BLaER1 (cell line): Measurements from ENCODE around the gene ZSWIM5.
"Not testable (repeated sequence)": the region's sequence is repeated elsewhere in the genome, so short reads cannot be mapped to it uniquely, and the experiment has no call there.

Experiments
- H3K27ac ChIP-seq: shearing (Covaris generic); formaldehyde crosslinking; 2 replicates; pipeline ENCODE4 v1.8.1; 2022
- H3K27me3 ChIP-seq: shearing (Covaris generic); formaldehyde crosslinking; 2 replicates; pipeline ENCODE4 v1.8.1; 2022
- H3K36me3 ChIP-seq: shearing (Covaris generic); formaldehyde crosslinking; 2 replicates; pipeline ENCODE4 v1.8.1; 2022
- H3K4me1 ChIP-seq: shearing (Covaris generic); formaldehyde crosslinking; 2 replicates; pipeline ENCODE4 v1.8.1; 2022
- H3K4me2 ChIP-seq: shearing (Covaris generic); formaldehyde crosslinking; 2 replicates; pipeline ENCODE4 v1.8.1; 2022
- H3K4me3 ChIP-seq: shearing (Covaris generic); formaldehyde crosslinking; 2 replicates; pipeline ENCODE4 v1.8.1; 2022
- H3K9ac ChIP-seq: shearing (Covaris generic); formaldehyde crosslinking; 2 replicates; pipeline ENCODE4 v1.8.1; 2022
- H3K9me3 ChIP-seq: shearing (Covaris generic); formaldehyde crosslinking; 2 replicates; pipeline ENCODE4 v1.8.1; 2022
- H4K20me1 ChIP-seq: shearing (Covaris generic); formaldehyde crosslinking; 2 replicates; pipeline ENCODE4 v1.8.1; 2022
- Cebpa-rat ChIP-seq: shearing (Covaris generic); IDR thresholded peaks from 2 replicates; pipeline ENCODE4 v1.8.1; 2022

The ZSWIM5 gene

DNA sequence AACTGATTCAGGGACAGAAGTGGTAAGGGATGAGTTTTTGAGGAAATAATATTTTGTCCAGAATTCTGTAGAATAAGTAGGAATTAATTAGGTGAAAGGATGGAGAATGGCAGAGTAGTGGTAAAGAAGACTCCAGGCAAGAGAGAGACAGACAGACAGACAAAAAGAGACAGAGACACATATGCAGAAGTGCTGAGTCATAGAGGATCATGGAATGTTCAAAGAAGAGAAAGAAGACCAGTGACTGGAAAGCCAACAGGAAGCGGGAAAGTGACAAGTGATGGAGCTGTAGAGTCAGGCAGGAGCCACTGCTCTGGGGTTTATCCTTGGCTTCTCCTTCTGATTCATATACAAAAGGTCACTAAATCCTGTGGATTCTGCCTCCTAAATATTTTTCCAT lies 108.5 kb downstream of the ZSWIM5 start:
- TF ChIP-seq Cebpa-rat, result no peak
- H3K9ac ChIP-seq, result no peak overlapping the region
- H4K20me1 ChIP-seq, result no peaks in the 10 kb centered on the region
- H3K27me3 ChIP-seq, result no peaks in the 10 kb centered on the region
- no peaks in the 10 kb centered on the region for H3K36me3 ChIP-seq
- no peak overlapping the region for H3K27ac ChIP-seq
- H3K9me3 ChIP-seq, result no peaks in the 10 kb centered on the region
- H3K4me3 ChIP-seq, result no peak overlapping the region
- H3K4me1 ChIP-seq, result no peaks in the 10 kb centered on the region
- no peak overlapping the region for H3K4me2 ChIP-seq

DNA sequence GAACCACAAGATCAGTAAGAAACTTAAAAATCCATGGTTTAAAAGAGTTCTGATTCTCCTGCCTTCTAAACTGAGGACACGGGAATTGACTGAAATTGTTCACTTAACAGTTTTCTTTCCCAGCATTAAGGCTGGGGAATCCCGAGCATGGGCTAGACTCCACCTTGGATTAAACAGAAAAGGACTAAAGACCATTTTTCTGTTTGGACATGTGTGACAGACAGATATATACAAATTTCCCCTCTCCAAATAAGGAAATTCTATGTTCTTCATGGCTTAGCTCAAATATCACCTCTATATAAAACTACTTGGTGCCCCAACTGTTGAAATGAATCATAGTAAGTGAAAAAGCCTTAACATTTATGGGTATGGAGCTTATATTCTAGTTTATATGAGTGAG lies 109.3 kb downstream of the ZSWIM5 start:
- no peak overlapping the region for H3K27ac ChIP-seq
- H4K20me1 ChIP-seq, result no peaks in the 10 kb centered on the region
- no peak for TF ChIP-seq Cebpa-rat
- no peaks in the 10 kb centered on the region for H3K9me3 ChIP-seq
- H3K36me3 ChIP-seq, result no peaks in the 10 kb centered on the region
- H3K4me3 ChIP-seq, result no peak overlapping the region
- H3K9ac ChIP-seq, result no peak overlapping the region
- no peaks in the 10 kb centered on the region for H3K4me1 ChIP-seq
- no peaks in the 10 kb centered on the region for H3K27me3 ChIP-seq
- no peak overlapping the region for H3K4me2 ChIP-seq

DNA sequence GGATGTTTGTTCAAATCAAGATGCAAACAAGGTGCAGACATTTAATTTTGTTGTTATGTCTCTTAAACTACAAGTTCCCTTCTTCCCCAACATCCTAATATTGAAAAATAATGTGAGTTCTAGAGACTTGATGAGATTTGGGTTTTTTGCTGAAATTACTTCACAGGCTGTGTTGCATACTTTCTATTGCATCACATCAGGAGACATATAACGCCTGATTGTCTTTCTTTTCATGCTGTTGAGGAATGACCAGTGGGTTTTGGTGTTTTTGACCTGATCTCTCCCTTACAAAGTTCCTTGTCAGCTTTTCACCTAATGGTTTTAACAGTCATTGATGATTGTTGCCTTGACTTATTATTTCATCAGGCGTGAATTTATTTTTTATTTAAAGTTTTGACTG lies 111.0 kb downstream of the ZSWIM5 start:
- H3K27ac ChIP-seq, result no peak overlapping the region
- H3K36me3 ChIP-seq, result no peaks in the 10 kb centered on the region
- no peaks in the 10 kb centered on the region for H3K27me3 ChIP-seq
- H4K20me1 ChIP-seq, result no peaks in the 10 kb centered on the region
- no peak overlapping the region for H3K4me2 ChIP-seq
- no peak for TF ChIP-seq Cebpa-rat
- H3K9me3 ChIP-seq, result no peaks in the 10 kb centered on the region
- no peak overlapping the region for H3K9ac ChIP-seq
- H3K4me3 ChIP-seq, result no peak overlapping the region
- no peaks in the 10 kb centered on the region for H3K4me1 ChIP-seq

DNA sequence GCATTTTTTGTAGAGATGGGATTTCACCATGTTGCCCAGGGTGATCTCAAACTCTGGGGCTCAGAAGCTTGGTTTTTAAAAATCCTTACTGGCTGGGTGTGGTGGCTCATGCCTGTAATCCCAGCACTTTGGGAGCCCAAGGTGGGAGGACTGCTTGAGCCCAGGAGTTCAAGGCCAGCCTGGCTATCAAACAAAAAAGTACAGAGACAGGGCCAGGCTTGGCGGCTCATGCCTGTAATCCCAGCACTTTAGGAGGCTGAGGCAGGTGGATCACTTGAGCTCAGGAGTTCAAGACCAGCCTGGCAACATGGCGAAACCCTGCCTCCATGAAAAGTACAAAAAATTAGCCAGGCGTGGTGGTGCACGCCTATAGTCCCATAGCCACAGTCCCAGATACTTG lies 112.0 kb downstream of the ZSWIM5 start:
- not testable (repeated sequence) for H4K20me1 ChIP-seq, H3K4me1 ChIP-seq, H3K4me2 ChIP-seq, H3K27me3 ChIP-seq, H3K36me3 ChIP-seq, H3K9me3 ChIP-seq, H3K9ac ChIP-seq, H3K4me3 ChIP-seq, H3K27ac ChIP-seq

DNA sequence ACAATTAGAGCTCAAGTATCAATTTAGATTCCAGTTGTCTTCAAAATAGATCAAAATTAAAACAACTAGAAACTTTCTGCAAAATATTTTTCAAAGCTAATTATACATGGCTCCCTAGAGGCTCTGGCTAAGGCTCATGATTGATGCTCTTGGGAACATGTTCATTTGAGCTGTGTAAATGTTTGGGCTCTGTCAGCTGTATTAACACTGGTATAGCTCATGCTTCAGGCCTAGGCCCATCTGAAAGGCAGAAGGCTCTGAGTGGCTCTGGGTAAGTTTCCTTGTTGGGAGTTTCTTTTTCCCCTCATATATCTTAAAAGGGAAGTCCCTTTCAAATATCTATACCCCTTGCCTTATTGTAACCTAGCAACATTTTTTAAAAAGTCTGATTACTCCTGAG lies 113.1 kb downstream of the ZSWIM5 start:
- Histone ChIP-seq H3K9ac (no peak overlapping the region), H4K20me1 (no peaks in the 10 kb centered on the region), H3K36me3 (no peaks in the 10 kb centered on the region), H3K4me2 (no peak overlapping the region), H3K27me3 (no peaks in the 10 kb centered on the region), H3K9me3 (no peaks in the 10 kb centered on the region), H3K4me1 (no peaks in the 10 kb centered on the region), H3K27ac (no peak overlapping the region), H3K4me3 (no peak overlapping the region)
- no peak for TF ChIP-seq Cebpa-rat

DNA sequence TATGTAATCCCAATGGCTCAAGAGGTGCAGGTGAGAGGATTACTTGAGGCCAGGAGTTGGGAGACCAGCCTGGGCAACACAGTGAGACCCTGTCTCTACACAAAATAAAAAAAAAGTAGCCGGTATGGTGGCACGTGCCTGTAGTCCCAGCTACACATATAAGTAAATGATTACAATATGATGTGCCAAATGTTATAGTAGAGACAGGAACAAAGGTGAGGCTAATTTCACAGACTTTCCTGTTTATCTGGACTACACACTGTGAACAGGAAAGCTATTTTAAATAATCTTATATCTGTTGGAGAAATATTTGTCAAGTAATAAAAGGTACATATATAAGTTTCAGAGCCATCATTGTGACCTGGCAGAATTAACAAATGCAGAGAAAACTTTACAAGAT lies 116.7 kb downstream of the ZSWIM5 start:
- Histone ChIP-seq H3K27ac (no peak overlapping the region), H3K4me1 (no peaks in the 10 kb centered on the region), H3K9ac (no peak overlapping the region), H3K9me3 (peaks cover 4% of the 10 kb centered on the region; the same call in 1 of the 2 replicates), H3K4me2 (no peak overlapping the region), H4K20me1 (no peaks in the 10 kb centered on the region), H3K36me3 (no peaks in the 10 kb centered on the region), H3K27me3 (no peaks in the 10 kb centered on the region), H3K4me3 (no peak overlapping the region)
- TF ChIP-seq Cebpa-rat, result no peak

DNA sequence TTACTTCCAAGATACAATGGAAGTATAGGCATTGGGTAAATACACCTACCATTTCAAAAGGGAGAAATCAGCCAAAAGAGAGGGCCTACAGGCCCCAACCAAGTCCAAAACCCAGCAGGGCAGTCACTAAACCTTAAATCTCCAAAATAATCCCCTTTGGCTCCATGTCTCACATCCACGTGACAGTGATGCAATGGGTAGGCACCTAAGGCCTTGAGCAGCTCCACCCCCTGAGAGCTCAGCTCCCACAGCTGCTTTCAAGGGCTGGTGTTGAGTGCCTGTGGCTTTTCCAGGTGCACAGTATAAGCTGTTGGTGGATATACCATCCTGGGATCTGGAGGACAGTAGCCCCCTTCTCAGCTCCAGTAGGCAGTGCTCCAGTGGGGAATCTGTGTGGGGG lies 121.8 kb downstream of the ZSWIM5 start:
- Histone ChIP-seq H3K27ac (no peak overlapping the region), H3K9ac (no peak overlapping the region), H3K4me1 (peaks cover 8% of the 10 kb centered on the region), H3K4me2 (no peak overlapping the region), H3K9me3 (peaks cover 30% of the 10 kb centered on the region), H3K36me3 (no peaks in the 10 kb centered on the region), H3K27me3 (no peaks in the 10 kb centered on the region), H3K4me3 (no peak overlapping the region), H4K20me1 (no peaks in the 10 kb centered on the region)
- no peak for TF ChIP-seq Cebpa-rat

DNA sequence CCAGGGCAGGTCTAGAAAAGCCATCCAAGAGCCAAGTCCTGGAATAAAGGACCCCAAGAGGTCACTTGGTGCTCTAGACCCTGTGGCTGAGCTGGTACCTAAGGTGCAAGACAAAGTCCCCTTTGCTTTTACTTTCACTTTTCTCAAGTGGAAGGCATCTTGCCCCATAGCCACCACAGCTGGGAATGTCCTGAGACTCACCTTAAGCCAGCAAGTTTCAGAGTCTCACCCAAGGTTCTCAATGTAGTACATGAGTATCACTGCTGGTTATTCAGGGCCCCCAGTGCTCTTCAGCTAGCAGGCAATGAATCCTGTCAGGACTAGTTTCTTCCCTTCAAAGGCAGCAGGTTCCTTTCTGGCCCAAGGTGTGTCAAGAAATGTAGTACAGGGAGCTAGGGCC lies 126.9 kb downstream of the ZSWIM5 start:
- H3K36me3 ChIP-seq, result no peaks in the 10 kb centered on the region
- H3K27me3 ChIP-seq, result no peaks in the 10 kb centered on the region
- no peak for TF ChIP-seq Cebpa-rat
- H3K4me1 ChIP-seq, result peaks cover 8% of the 10 kb centered on the region
- H3K27ac ChIP-seq, result no peak overlapping the region
- H3K9ac ChIP-seq, result no peak overlapping the region
- no peak overlapping the region for H3K4me3 ChIP-seq
- H3K9me3 ChIP-seq, result peaks cover 25% of the 10 kb centered on the region
- H4K20me1 ChIP-seq, result no peaks in the 10 kb centered on the region
- no peak overlapping the region for H3K4me2 ChIP-seq

DNA sequence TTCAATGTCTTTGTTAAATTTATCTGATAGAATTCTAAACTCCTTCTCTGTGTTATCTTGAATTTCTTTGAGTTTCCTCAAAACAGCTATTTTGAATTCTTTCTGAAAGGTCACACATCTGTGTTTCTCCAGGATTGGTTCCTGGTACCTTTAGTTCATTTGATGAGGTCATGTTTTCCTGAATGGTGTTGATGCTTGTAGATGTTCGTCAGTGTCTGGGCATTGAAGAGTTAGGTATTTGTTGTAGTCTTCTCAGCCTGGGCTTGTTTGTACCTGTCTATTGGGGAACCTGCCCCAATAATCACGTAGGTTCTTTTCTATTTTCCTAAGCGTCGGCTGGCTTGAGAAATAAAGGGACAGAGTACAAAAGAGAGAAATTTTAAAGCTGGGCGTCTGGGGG lies 129.4 kb downstream of the ZSWIM5 start:
- not testable (repeated sequence) for H3K27ac ChIP-seq, H3K4me2 ChIP-seq, H3K27me3 ChIP-seq, H3K4me3 ChIP-seq, H4K20me1 ChIP-seq, H3K36me3 ChIP-seq, H3K9ac ChIP-seq, H3K4me1 ChIP-seq
- H3K9me3 ChIP-seq, result peaks cover 13% of the 10 kb centered on the region; the same call in 1 of the 2 replicates

DNA sequence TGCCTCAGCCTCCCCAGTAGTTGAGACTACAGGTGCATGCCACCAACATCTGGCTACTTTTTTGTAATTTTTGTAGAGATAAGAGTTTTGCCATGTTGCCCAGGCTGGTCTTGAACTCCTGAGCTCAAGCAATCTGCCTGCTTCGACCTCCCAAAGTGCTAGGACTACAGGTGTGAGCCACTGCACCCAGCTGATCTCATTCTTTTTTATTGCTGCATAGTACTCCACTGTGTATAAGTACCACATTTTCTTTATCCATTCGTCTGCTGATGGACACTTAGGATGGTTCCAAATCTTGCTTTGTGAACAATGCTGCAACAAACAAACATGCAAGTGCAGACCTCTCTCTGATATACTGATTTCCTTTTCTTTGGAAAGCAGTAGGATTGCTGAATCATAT lies 134.8 kb downstream of the ZSWIM5 start:
- no peaks in the 10 kb centered on the region for H3K27me3 ChIP-seq
- no peak overlapping the region for H3K9ac ChIP-seq
- no peaks in the 10 kb centered on the region for H3K9me3 ChIP-seq
- H3K36me3 ChIP-seq, result no peaks in the 10 kb centered on the region
- no peaks in the 10 kb centered on the region for H4K20me1 ChIP-seq
- H3K4me1 ChIP-seq, result no peaks in the 10 kb centered on the region
- no peak overlapping the region for H3K27ac ChIP-seq
- no peak overlapping the region for H3K4me3 ChIP-seq
- no peak for TF ChIP-seq Cebpa-rat
- H3K4me2 ChIP-seq, result no peak overlapping the region

DNA sequence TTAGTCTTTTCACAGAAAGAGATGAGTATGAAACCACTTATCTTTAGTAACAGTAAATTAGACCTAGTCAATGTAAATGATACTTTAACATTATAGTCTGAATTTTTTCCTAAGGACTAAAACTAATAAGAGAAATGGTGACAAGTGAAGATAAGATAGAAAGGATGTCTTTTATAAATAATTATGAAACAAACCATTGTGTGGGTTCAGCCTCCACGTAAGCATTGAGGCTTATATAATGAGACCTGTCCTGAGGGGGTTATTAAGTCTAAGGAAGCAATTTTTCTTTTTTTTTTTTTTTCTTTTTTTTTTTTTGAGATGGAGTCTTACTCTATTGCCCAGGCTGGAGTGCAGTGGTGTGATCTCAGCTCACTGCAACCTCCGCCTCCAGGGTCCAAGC lies 138.6 kb downstream of the ZSWIM5 start:
- no peaks in the 10 kb centered on the region for H4K20me1 ChIP-seq
- no peak overlapping the region for H3K27ac ChIP-seq

More for the DNA sequence above, 138.6 kb downstream of the ZSWIM5 start:
- no peaks in the 10 kb centered on the region for H3K36me3 ChIP-seq
- H3K4me3 ChIP-seq, result no peak overlapping the region
- no peaks in the 10 kb centered on the region for H3K9me3 ChIP-seq
- no peak overlapping the region for H3K4me2 ChIP-seq
- TF ChIP-seq Cebpa-rat, result no peak
- H3K4me1 ChIP-seq, result no peaks in the 10 kb centered on the region
- H3K9ac ChIP-seq, result no peak overlapping the region
- H3K27me3 ChIP-seq, result no peaks in the 10 kb centered on the region
